Lower lobe of right lung (tissue), 2 donors: ENCODE results near the gene USP49. TPM values are rescaled to one million over a fixed set of nuclear protein-coding genes. Genes with fewer than 3 reads are reported as not detected.
"Not testable (repeated sequence)": the region's sequence is repeated elsewhere in the genome, so short reads cannot be mapped to it uniquely, and the experiment has no call there.

ENCODE experiments used
- ATAC-seq, 2 donors: fragments of 200-7000 bp; cut with Tn5 transposase; one replicate each; pipeline ENCODE4 v1.9.1; 2020 to 2022; ENCODE audit warnings: mild to moderate bottlenecking in 2 of 2, moderate library complexity in 2 of 2
- DNase-seq: peaks from one replicate; pipeline ENCODE4 v3.0.0-alpha.2; 2020
- H3K27ac ChIP-seq: fragments of 200-600 bp; one replicate; pipeline ENCODE4 v1.8.0; 2022
- H3K27me3 ChIP-seq: fragments of 200-600 bp; one replicate; pipeline ENCODE4 v1.8.0; 2022; ENCODE audit warnings: low read depth
- H3K36me3 ChIP-seq: fragments of 200-600 bp; one replicate; pipeline ENCODE4 v1.8.0; 2022; ENCODE audit warnings: mild to moderate bottlenecking
- H3K4me1 ChIP-seq: fragments of 200-600 bp; one replicate; pipeline ENCODE4 v1.8.0; 2022
- H3K4me3 ChIP-seq: fragments of 200-600 bp; one replicate; pipeline ENCODE4 v1.8.0; 2022; ENCODE audit warnings: mild to moderate bottlenecking
- H3K9me3 ChIP-seq: fragments of 200-600 bp; one replicate; pipeline ENCODE4 v1.8.0; 2022
- CTCF ChIP-seq: fragments of 200-600 bp; IDR thresholded peaks from one replicate; pipeline ENCODE4 v1.8.0; 2022; ENCODE audit warnings: antibody characterized with exemption, mild to moderate bottlenecking
- intact Hi-C: fragments of 100-400 bp; cut with DNase I; formaldehyde crosslinking; loops from one replicate; pipeline ENCODE4 v1.11.0; 2022
- long read RNA-seq: library from polyadenylated mRNA; unstranded; transcript quantifications from one replicate; pipeline ENCODE4 v2.0.0, GENCODE V29; 2021
- total RNA-seq: library from RNA; stranded (reverse); fragmentation: NEBNext Ultra II Directional; extraction: Animal tissue kit (Norgen Biotek cat#: 25700); gene quantifications from one replicate; pipeline ENCODE4 v1.2.1, GENCODE V29; 2021
- donor health status: DM: no; HTN: yes; CAD: no; lungs with severe emphysema.

Gene USP49
- total RNA-seq: 3.9 TPM
- long read RNA-seq, partial matches to known transcripts: 2 of 5 reads
- long read RNA-seq, other reads (novel, unspliced or antisense): 3 of 5 reads

- intact Hi-C loops: no loop called here
- peak; percentile 94 for DNase-seq
Measured at GRCh38 chr6:41895300-41896233, at the start of gene USP49. TSS of gene USP49 (minus strand) at chr6:41895375. CDS start at chr6:41806983, 88,392 bp downstream.

GRCh38 chr6:41943456-41943855, 48.3 kb upstream of the USP49 start:
- Histone ChIP-seq H3K4me1 (peaks cover 43% of the 10 kb centered on the region), H3K4me3 (no peak overlapping the region), H3K27ac (no peak overlapping the region), H3K9me3 (no peaks in the 10 kb centered on the region), H3K36me3 (no peaks in the 10 kb centered on the region), H3K27me3 (no peaks in the 10 kb centered on the region)
- TF ChIP-seq CTCF: no peak
- DNase-seq: no peak
- no peak for ATAC-seq
- intact Hi-C loops: no loop called here

More at GRCh38 chr6:41895300-41896233, at the start of gene USP49:
- peak within 1 kb of the TSS; percentile 80 for H3K27ac ChIP-seq
- no peaks in the 10 kb centered on the region for H3K9me3 ChIP-seq
- ATAC-seq: peak; percentile 99
- peaks cover 20% of the 10 kb centered on the region for H3K4me1 ChIP-seq
- no peaks in the 10 kb centered on the region for H3K36me3 ChIP-seq
- H3K27me3 ChIP-seq: no peaks in the 10 kb centered on the region
- TF ChIP-seq CTCF: no peak
- peak within 1 kb of the TSS; percentile 75 for H3K4me3 ChIP-seq

- H3K27ac ChIP-seq, DNase-seq, H3K9me3 ChIP-seq, H3K36me3 ChIP-seq, intact Hi-C loops, H3K27me3 ChIP-seq, ATAC-seq, H3K4me3 ChIP-seq: not testable (repeated sequence)
- H3K4me1 ChIP-seq: peaks cover 45% of the 10 kb centered on the region
Measured at GRCh38 chr6:41942882-41943281, 47.7 kb upstream of the USP49 start.

- no peak for TF ChIP-seq CTCF
- no peak for DNase-seq
- no peaks in the 10 kb centered on the region for H3K9me3 ChIP-seq
- H3K27me3 ChIP-seq: no peaks in the 10 kb centered on the region
- peak overlapping the region; percentile 77 for H3K4me3 ChIP-seq
- intact Hi-C loops: no loop called here
- no peaks in the 10 kb centered on the region for H3K36me3 ChIP-seq
- H3K27ac ChIP-seq: peak overlapping the region; percentile 84
- peak; percentile 1 to 5 for ATAC-seq
- peaks cover 51% of the 10 kb centered on the region for H3K4me1 ChIP-seq
Measured at GRCh38 chr6:41942067-41942851, 47.1 kb upstream of the USP49 start.

- no peak for TF ChIP-seq CTCF
- Histone ChIP-seq H3K27me3 (no peaks in the 10 kb centered on the region), H3K9me3 (no peaks in the 10 kb centered on the region), H3K4me1 (peaks cover 59% of the 10 kb centered on the region), H3K36me3 (peaks cover 8% of the 10 kb centered on the region), H3K27ac (peak within 1 kb of the TSS; percentile 84), H3K4me3 (peak within 1 kb of the TSS; percentile 77)
- ATAC-seq: peak; percentile 94
- peak; percentile 97 for DNase-seq
- intact Hi-C loops: no loop called here
Measured at GRCh38 chr6:41941280-41942066, 46.3 kb upstream of the USP49 start, which contains the start of gene CCND3. TSS of gene CCND3 (minus strand) at chr6:41941808. CDS start at chr6:41941649, 159 bp downstream.
